HG03196 (cell line): Measurements from ENCODE around the gene SLC43A3.
"Not testable (repeated sequence)": the region's sequence is repeated elsewhere in the genome, so short reads cannot be mapped to it uniquely, and the experiment has no call there.

Experiments used
- ATAC-seq: cut with Tn5 transposase; IDR thresholded peaks from one replicate; pipeline ENCODE4 v1.9.1; 2021; ENCODE audit not compliant: unreplicated experiment

SLC43A3 gene

GRCh38 chr11:57387289-57388030 lies 39.5 kb downstream of the SLC43A3 start:
- ATAC-seq, result no peak

DNA sequence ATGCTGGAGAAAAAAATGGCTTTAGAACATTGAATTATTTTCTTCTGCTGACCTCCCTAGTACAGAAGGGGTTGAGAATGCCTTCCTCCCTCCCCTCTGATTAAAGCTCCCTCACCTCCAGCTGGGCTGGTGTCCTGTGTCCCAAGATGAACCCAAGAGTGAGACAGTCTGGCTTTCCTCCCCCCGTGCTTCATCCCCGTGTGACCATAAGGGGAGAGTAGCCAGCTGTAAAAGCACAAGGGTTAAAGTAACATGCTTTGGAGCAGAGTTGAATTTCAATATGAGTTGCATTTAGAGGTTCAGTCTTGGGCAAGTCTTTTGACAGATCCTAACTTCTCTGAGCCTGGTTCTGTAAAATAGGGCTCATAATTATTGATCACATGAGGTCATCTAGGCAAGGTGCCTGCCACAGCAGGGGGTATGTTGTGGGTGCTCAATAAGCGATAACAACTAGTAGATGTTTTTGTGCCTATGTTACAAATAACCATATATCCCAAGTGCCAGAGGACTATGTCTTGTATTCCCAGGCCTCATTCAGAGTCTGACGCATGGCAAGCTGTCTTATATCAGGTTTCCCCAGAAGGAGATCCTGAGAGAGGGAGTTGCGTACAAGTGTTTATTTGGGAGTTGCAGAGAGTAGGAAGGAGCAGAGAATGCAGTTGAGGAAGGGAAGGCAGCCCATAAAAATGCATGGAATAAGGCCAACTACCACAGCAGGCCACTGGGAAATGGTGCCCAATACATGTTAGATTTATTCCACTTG lies 40.6 kb downstream of the SLC43A3 start:
- no peak for ATAC-seq

DNA sequence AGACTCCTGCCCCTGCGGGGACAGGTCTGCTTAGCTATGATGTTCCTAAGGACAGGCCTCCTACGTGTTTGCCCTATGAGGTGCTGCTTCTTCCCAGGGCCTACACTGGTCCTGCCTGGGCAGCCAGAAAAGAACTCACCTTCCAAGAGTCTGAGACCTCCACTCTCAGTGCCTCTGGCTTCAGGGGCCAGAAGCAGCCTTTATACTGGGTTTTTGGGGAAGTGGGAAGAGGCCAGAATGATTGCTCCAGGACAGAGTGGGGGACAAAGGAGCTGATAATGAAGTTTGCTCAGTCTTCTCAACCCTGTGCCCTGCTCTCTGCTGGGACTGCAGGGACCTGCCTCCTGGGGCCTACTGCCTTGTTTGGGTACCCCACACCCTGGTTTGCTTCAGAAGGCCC lies 45.9 kb downstream of the SLC43A3 start, which contains the start of gene PRG3:
Gene PRG3, minus strand, starts transcription at position 176 of the 400 bp plus-strand sequence. CDS start 442 bp downstream, outside the sequence.
- ATAC-seq, result no peak

- ATAC-seq, result no peak
Measured at GRCh38 chr11:57379732-57380131, 47.2 kb downstream of the SLC43A3 start.

- no peak for ATAC-seq
Measured at GRCh38 chr11:57378186-57378585, 48.7 kb downstream of the SLC43A3 start.

- no peak for ATAC-seq
Measured at GRCh38 chr11:57377107-57377506, 49.8 kb downstream of the SLC43A3 start.

DNA sequence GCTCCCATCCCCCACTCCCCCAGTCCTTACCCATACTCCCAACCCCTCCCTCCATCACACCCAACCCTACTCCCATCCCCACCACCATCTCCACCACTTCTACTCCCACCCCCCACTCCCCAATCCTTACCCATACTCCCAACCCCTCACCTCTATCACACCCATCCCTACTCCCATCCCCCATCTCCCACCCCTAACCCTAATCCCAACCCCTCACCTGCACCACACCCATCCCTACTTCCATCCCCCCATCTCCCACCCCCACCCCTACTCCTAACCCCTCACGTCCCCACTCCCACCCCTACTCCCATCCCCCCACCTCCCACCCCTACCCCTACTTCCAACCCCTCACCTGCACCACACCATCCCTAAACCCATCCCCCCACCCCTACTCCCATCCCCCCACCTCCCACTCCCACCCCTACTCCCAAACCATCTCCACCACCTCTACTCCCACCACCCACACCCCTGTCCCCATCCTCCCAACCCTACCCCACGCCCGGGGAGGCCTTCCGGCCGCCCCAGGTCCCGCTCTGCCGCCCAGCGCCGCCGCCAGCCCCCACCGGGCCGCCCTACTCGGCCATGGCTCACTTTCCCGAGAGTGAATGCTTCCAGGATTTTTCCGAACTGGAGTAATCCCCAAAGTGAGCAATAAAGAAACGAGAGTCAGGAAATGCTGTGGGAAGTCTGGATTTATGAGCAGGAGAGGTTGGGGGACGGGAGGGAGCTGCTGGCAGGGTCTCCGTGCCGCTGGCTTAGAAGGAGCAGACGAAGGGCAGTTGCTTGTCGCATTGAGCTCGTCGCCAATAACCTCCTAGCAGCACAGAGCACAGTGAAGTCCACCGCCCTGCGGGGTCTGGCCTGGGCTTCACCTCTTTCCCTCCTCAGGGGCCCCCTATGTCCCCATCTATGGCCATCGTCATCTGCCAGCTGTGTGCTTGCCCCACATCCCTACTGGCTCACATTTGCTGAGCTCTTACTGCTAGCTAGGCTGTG lies 50.5 kb downstream of the SLC43A3 start:
- ATAC-seq, result no peak

- ATAC-seq, result no peak
Measured at GRCh38 chr11:57375490-57375889, 51.4 kb downstream of the SLC43A3 start.

- ATAC-seq, result no peak
Measured at GRCh38 chr11:57374966-57375365, 52.0 kb downstream of the SLC43A3 start.

DNA sequence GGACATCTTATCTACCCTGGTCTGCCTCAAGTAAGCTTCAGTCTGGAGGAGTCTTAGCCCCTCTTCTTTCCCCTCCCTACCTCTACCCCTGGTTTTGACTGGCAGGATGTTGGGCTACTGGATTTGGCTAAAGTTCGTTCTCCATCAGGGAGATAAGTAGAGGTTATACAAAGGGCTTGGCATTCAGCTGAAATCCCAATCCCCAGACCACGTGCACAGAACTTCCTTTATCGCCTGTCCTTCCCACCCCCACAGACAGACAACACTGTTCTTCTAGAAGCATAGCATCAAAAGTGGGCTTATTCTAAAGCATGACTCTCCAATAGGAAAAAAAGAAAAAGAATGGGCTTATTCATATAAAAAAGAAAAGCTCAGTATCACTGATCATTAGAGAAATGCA lies 53.8 kb downstream of the SLC43A3 start:
- no peak for ATAC-seq

DNA sequence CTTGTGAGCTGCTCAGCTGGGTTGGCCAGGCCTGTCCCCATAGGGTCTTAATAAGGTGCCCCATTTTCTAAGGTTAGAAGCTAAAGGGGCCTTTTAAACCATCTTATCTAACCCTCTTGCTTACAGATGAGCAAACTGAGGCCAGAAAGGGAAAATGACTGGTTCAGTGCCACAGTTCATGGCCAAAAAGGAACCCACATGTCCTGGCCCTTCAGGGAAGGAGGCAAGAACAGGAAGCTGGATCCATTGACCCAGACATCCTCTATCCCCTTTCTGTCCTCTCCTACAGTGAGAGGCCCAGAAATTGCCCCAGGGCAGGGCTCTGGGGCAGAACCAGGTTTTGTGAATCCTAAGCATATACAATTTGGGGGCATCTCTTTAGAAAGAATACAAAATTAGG lies 56.0 kb downstream of the SLC43A3 start:
- ATAC-seq, result no peak

DNA sequence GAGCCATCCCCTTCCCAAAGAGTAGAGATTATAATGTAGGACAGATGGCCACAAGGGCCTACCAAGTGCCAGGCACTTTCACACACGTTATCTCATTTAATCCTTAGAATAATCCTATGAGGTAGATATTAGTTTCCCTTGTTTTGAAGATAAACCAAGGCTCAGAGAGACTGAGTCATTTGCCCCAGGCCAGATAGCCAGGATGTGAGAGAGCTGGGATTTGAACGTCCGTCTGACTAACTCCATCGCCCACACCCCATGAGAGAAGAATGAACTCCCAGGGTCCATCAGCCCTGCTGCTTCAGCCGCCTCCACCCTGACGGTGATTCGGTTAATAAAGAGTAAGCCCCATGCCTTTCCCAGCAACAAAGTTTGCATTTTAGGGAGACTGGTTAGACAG lies 56.7 kb downstream of the SLC43A3 start:
- no peak for ATAC-seq

DNA sequence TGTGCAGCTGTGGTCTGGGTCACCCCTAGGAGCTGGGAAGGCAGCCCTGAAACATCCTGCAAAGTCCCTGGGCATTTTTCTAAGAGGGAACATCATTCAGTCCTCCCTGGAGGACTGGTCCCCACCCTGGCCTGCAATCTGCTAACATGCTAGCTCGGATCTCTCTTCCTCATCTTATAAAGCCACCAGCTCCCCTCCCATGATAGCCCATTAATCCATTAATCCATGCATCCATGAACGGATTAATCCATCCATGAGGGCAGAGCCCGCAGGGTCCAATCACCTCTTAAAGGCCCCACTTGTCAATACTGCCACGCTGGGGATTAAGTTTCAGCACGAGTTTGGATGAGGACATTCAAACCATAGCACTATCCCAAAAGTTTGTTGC lies 58.1 kb downstream of the SLC43A3 start:
- no peak for ATAC-seq

GRCh38 chr11:57368106-57368844 lies 58.6 kb downstream of the SLC43A3 start:
- no peak for ATAC-seq

DNA sequence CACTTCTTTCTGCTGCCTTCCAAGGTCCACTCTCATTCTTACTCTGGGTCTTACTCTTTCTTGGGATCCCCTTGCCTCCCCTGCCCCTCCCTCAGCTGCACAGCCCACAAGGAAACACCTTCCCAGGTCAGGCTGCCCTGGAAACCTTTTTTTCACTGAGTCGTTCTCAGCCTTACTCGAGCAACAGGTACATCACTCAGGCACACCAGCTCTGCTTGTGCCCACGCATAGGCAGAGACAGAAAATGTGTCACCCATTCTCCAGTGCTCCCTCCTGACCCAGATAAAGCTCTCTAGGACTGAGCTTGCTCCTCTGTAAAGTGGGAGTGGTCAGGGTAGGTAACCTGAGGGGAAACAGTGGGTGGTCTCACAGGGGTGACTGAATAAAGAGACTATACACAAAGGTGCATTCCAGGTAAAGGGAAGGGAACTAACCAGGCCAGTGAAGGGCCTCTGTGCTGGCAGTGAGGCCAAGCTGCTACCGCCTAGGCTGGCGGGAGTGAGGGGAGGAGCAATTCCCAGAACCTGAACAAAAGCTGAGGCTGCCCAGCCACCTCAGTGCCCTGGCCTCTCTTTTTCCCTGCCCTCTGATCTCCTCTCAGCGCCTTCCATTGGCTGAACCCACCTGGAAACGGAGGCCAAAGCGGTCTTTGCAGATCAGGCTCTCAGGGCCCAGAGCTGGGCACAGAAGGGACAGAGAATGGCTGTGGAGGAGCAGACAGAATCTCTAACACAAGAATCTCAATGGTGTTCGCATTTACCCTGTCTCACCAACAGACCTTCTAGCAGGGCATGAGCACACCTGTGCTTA lies 61.9 kb downstream of the SLC43A3 start:
- no peak for ATAC-seq

- ATAC-seq, result no peak
Measured at GRCh38 chr11:57363131-57364080, 63.5 kb downstream of the SLC43A3 start.

- no peak for ATAC-seq
Measured at GRCh38 chr11:57361926-57362325, 65.0 kb downstream of the SLC43A3 start.

DNA sequence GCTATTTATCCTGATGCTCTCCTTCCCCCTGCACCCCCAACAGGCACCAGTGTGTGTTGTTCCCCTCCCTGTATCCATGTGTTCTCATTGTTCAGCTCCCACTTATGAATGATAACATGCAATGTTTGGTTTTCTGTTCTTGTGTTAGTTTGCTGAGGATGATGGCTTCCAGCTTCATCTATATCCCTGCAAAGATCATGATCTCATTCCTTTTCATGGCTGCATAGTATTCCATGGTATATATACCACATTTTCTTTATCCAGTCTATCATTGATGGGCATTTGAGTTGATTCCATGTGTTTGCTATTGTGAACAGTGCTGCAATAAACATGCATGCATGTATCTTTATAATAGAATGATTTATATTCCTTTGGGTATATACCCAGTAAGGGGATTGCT lies 65.5 kb downstream of the SLC43A3 start:
- ATAC-seq, result not testable (repeated sequence)

GRCh38 chr11:57360991-57361390 lies 65.9 kb downstream of the SLC43A3 start:
- ATAC-seq, result no peak
